ENCODE results near the gene RPS25.

The RPS25 gene

DNA sequence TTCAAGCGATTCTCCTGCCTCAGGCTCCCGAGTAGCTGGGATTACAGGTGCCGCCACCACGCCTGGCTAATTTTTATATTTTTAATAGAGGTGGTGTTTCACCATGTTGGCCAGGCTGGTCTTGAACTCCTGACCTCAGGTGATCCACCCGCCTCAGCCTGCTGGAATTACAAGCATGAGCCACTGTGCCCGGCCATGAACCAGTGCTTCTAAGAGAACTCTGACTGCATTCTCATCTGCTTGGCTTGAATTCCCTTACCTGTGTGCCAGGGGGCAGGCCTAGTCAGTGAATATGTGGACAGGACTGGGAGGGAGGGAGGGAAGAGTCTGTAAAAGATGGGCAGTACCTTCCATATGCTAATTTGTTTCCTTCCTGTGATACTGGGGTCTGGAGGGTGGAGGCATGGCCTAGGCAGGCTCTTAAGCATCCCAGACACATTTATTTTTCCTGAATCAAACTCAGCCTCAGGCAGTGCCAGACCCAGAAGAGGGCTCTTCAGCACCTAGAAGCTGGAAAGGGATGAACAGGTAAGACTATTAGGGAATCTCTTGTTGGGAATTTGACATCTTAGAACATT is 6.6 kb downstream of the RPS25 start:
- TF ChIP-seq TCF4 (CRISPR knock-in tag; IDR thresholded peaks at IDR 0.05; ENCODE audit: borderline replicate concordance) (no peak), ZNF8 (CRISPR knock-in tag; IDR thresholded peaks at IDR 0.05) (no peak), ESRRG (CRISPR knock-in tag; IDR thresholded peaks at IDR 0.05) (no peak), ARNTL (CRISPR knock-in tag; IDR thresholded peaks at IDR 0.05; ENCODE audit: borderline replicate concordance, low read depth) (no peak), PPARA (CRISPR knock-in tag; IDR thresholded peaks at IDR 0.05; ENCODE audit: borderline replicate concordance) (no peak), POU6F1 (CRISPR knock-in tag; IDR thresholded peaks at IDR 0.05; ENCODE audit: borderline replicate concordance, low read depth) (no peak), BACH2 (CRISPR knock-in tag; IDR thresholded peaks at IDR 0.05; ENCODE audit: borderline replicate concordance) (no peak), ZFP3 (CRISPR knock-in tag; IDR thresholded peaks at IDR 0.05) (no peak), ZNF565 (CRISPR knock-in tag; conservative IDR thresholded peaks at IDR 0.05; ENCODE audit: low read depth) (no peak), TSHZ2 (CRISPR knock-in tag; IDR thresholded peaks at IDR 0.05) (no peak), TOX (CRISPR knock-in tag; IDR thresholded peaks at IDR 0.05; ENCODE audit: borderline replicate concordance) (no peak), ZNF70 (CRISPR knock-in tag; IDR thresholded peaks at IDR 0.05) (no peak), ZC3H10 (CRISPR knock-in tag; IDR thresholded peaks at IDR 0.05) (no peak), CSDC2 (CRISPR knock-in tag; IDR thresholded peaks at IDR 0.05) (no peak)
- TF ChIP-seq, protein P1, sequence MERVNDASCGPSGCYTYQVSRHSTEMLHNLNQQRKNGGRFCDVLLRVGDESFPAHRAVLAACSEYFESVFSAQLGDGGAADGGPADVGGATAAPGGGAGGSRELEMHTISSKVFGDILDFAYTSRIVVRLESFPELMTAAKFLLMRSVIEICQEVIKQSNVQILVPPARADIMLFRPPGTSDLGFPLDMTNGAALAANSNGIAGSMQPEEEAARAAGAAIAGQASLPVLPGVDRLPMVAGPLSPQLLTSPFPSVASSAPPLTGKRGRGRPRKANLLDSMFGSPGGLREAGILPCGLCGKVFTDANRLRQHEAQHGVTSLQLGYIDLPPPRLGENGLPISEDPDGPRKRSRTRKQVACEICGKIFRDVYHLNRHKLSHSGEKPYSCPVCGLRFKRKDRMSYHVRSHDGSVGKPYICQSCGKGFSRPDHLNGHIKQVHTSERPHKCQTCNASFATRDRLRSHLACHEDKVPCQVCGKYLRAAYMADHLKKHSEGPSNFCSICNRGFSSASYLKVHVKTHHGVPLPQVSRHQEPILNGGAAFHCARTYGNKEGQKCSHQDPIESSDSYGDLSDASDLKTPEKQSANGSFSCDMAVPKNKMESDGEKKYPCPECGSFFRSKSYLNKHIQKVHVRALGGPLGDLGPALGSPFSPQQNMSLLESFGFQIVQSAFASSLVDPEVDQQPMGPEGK (CRISPR knock-in tag; IDR thresholded peaks at IDR 0.05; ENCODE audit: borderline replicate concordance) = no peak
- ATAC-seq = peak; percentile 27

DNA sequence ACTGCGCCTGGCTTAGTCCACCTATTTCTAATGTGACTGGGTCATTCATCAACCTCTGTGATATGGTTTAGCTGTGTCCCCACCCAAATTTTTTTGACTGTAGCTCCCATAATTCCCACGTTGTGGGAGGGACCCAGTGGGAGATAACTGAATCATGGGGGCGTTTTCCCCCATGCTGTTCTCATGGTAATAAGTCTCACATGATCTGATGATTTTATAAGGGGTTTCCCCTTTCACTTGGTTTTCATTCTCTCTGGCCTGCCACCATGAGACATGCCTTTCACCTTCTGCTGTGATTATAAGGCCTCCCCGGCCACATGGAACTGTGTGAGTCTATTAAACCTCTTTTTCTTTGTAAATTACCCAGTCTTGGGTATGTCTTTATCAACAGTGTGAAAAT is 11.5 kb downstream of the RPS25 start:
- no peak for TF ChIP-seq BACH2 (CRISPR knock-in tag; IDR thresholded peaks at IDR 0.05; ENCODE audit: borderline replicate concordance)
- no peak for TF ChIP-seq POU6F1 (CRISPR knock-in tag; IDR thresholded peaks at IDR 0.05; ENCODE audit: borderline replicate concordance, low read depth)
- no peak for TF ChIP-seq ARNTL (CRISPR knock-in tag; IDR thresholded peaks at IDR 0.05; ENCODE audit: borderline replicate concordance, low read depth)
- no peak for TF ChIP-seq CSDC2 (CRISPR knock-in tag; IDR thresholded peaks at IDR 0.05)
- TF ChIP-seq GLIS3 (CRISPR knock-in tag; IDR thresholded peaks at IDR 0.05) = no peak
- TF ChIP-seq TOX (CRISPR knock-in tag; IDR thresholded peaks at IDR 0.05; ENCODE audit: borderline replicate concordance) = no peak
- no peak for TF ChIP-seq ZNF70 (CRISPR knock-in tag; IDR thresholded peaks at IDR 0.05)
- TF ChIP-seq ESRRG (CRISPR knock-in tag; IDR thresholded peaks at IDR 0.05) = no peak
- no peak for TF ChIP-seq ZFP30 (CRISPR knock-in tag; IDR thresholded peaks at IDR 0.05)
- TF ChIP-seq, protein P2, sequence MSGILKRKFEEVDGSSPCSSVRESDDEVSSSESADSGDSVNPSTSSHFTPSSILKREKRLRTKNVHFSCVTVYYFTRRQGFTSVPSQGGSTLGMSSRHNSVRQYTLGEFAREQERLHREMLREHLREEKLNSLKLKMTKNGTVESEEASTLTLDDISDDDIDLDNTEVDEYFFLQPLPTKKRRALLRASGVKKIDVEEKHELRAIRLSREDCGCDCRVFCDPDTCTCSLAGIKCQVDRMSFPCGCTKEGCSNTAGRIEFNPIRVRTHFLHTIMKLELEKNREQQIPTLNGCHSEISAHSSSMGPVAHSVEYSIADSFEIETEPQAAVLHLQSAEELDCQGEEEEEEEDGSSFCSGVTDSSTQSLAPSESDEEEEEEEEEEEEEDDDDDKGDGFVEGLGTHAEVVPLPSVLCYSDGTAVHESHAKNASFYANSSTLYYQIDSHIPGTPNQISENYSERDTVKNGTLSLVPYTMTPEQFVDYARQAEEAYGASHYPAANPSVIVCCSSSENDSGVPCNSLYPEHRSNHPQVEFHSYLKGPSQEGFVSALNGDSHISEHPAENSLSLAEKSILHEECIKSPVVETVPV (CRISPR knock-in tag; IDR thresholded peaks at IDR 0.05) = no peak
- no peak for ATAC-seq

DNA sequence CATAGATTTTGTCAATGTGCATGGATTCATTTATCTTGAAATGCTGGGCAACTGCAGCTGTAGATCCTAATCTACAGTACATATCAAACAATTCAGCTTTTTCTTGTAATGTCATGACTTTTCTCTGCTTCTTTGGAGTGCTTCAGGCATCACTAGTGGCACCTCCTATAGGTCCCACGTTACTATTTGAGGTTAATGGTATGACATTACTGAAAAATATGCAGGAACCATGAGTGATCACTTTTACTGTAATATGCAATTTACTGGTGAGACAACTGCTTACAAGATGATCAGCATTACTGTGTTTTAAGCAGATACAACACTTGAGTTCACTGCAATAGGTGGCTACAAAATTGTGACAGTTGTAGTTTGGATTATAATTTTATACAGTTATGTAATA is 17.2 kb downstream of the RPS25 start:
- no peak for ATAC-seq
- TF ChIP-seq ZNF70 (CRISPR knock-in tag; IDR thresholded peaks at IDR 0.05) = no peak
- no peak for TF ChIP-seq CSDC2 (CRISPR knock-in tag; IDR thresholded peaks at IDR 0.05)
- no peak for TF ChIP-seq ZC3H10 (CRISPR knock-in tag; IDR thresholded peaks at IDR 0.05)
- no peak for TF ChIP-seq PPARA (CRISPR knock-in tag; IDR thresholded peaks at IDR 0.05; ENCODE audit: borderline replicate concordance)
- TF ChIP-seq, protein P2 (CRISPR knock-in tag; IDR thresholded peaks at IDR 0.05) = no peak

Data from SK-N-SH treated with all-trans-retinoic acid at 6 μM for 48 hours (cell line).